ENCODE data around the gene ZNF446. TPM values are rescaled to one million over a fixed set of nuclear protein-coding genes. Genes with fewer than 3 reads are reported as not detected.

Gene ZNF446
- total RNA-seq, 1 donor from 2014 or later = 6.6 TPM

DNA sequence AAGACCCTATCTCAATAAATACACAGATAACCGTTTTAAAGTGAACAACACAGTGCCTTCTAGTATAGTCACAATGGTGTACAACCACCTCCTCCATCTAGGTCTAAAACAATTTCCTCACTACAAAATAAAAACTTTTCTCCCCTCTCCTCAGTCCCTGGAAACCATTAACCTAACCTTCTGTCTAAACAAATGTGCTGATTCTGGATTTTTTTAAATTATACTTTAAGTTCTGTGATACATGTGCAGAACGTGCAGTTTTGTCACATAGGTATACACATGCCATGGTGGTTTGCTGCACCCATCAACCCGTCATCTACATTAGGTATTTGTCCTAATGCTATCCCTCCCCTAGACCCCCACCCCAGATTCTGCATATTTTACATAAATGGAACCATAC, 53.3 kb downstream of the ZNF446 start:
- Mint-ChIP-seq H3K9me3 (no peaks in the 10 kb centered on the region), H3K4me1 (ENCODE audit: low read depth) (no peaks in the 10 kb centered on the region), H3K36me3 (ENCODE audit: low read depth) (no peaks in the 10 kb centered on the region), H3K4me3 (no peak overlapping the region), H3K27ac (no peak overlapping the region), H3K27me3 (ENCODE audit: insufficient read depth) (peaks cover 8% of the 10 kb centered on the region)
- no peak for DNase-seq (ENCODE audit: low spot score)
- intact Hi-C loops (cut with micrococcal nuclease) = no loop called here

Other genes starting within 250 kb of the ZNF446 start
- gene ZNF544, start 247.4 kb upstream of the ZNF446 start, total RNA-seq = 51.8 and 56.1 TPM in 2 replicates
- gene ZNF8, start 197.4 kb upstream of the ZNF446 start, total RNA-seq = 4.0 and 4.4 TPM in 2 replicates
- gene ERVK3-1, start 171.0 kb upstream of the ZNF446 start, total RNA-seq = 87.1 and 96.7 TPM in 2 replicates
- 4.7 and 4.8 TPM in 2 replicates for gene ZSCAN22, start 149.4 kb upstream of the ZNF446 start, total RNA-seq
- 7.1 and 7.7 TPM in 2 replicates for gene A1BG, start 122.9 kb upstream of the ZNF446 start, total RNA-seq
- gene ZNF497, start 113.6 kb upstream of the ZNF446 start, total RNA-seq = 0.76 and 0.93 TPM in 2 replicates
- gene ZNF837, start 95.3 kb upstream of the ZNF446 start, total RNA-seq = 0.86 and 1.4 TPM in 2 replicates
- 1,157 and 1,161 TPM in 2 replicates for gene RPS5, start 89.1 kb upstream of the ZNF446 start, total RNA-seq
- gene RNF225, start 80.7 kb upstream of the ZNF446 start, total RNA-seq = 0.65 and 1.6 TPM in 2 replicates
- gene ZNF584, start 67.7 kb upstream of the ZNF446 start, total RNA-seq = 17.8 and 20.6 TPM in 2 replicates
- gene ZNF132, start 36.2 kb upstream of the ZNF446 start, total RNA-seq = 3.4 and 3.5 TPM in 2 replicates
- gene ZNF324B, start 24.7 kb upstream of the ZNF446 start, total RNA-seq = 14.3 and 15.1 TPM in 2 replicates
- gene ZNF324, start 9.3 kb upstream of the ZNF446 start, total RNA-seq = 12.8 and 15.5 TPM in 2 replicates
- 23.3 and 24.7 TPM in 2 replicates for gene SLC27A5, start 35.6 kb downstream of the ZNF446 start, total RNA-seq
- gene ZBTB45, start 43.5 kb downstream of the ZNF446 start, total RNA-seq = 15.9 and 17.4 TPM in 2 replicates
- 664 and 687 TPM in 2 replicates for gene TRIM28, start 67.7 kb downstream of the ZNF446 start, total RNA-seq
- gene CHMP2A, start 78.8 kb downstream of the ZNF446 start, total RNA-seq = 109 and 114 TPM in 2 replicates
- 147 and 164 TPM in 2 replicates for gene UBE2M, start 82.3 kb downstream of the ZNF446 start, total RNA-seq
- gene MZF1, start 97.0 kb downstream of the ZNF446 start, total RNA-seq = 19.6 and 21.6 TPM in 2 replicates